Heart left ventricle (tissue), 13 donors: ENCODE measurements around the gene GALNT18.

Experiments
- CTCF ChIP-seq, 12 donors: fragments of 200-600 bp; sonication (generic) in 4 of 12; IDR thresholded peaks; one replicate each; pipeline versions ENCODE4 v1.5.0 to v1.8.0; 2018 to 2022; ENCODE audit warnings: antibody characterized with exemption in 12 of 12, mild to moderate bottlenecking in 5 of 12
- POLR2A ChIP-seq, 2 donors: fragments of 450-650 bp; IDR thresholded peaks; one replicate each; pipeline ENCODE4 v1.6.1; 2017; ENCODE audit warnings: antibody characterized with exemption in 2 of 2, mild to moderate bottlenecking in 2 of 2, moderate library complexity in 2 of 2
- donor health status: ischemic (EF 13 %, LVEDD 7.1; RV severe dilation, severe dysfunction).
- donor health status: DM: no; HTN: yes; CAD: no.
- donor health status: DM: no; HTN: no; CAD: no.
- donor health status: ischemic (EF 25% LVEDD 6.9; RV normal size, moderate dysfunction).
- donor health status: ischemic (EF 25% LVEDD 5.7; RV mildly dilated, moderate dysfunction).
- donor health status: ischemic (EF 35%, LVEDD 5.7; RV mildly dilated, moderate dysfunction).
- donor health status: nonischemic (EF 11% LVEDD 7.7; RV severe dilation, severe dysfunction).
- donor health status: DM: yes; HTN: yes; CAD: no.
- donor health status: PGD.
- donor health status: ischemic (EF 29% LVEDD 5.4; RV normal size, mild dysfunction).
- donor health status: nonischemic (EF 23%, LVEDD 6.1; RV moderate dilation, normal function).

GRCh38 chr11:11622340-11622706, 518 bp upstream of the GALNT18 start:
- TF ChIP-seq CTCF (IDR thresholded peaks at IDR 0.05) = no peak
- TF ChIP-seq POLR2A (IDR thresholded peaks at IDR 0.05) = no peak
